GM12872 (cell line): Measurements from ENCODE around the gene OTX1.

ENCODE experiments used
- CTCF ChIP-seq: IDR thresholded peaks from 3 replicates; pipeline ENCODE4 v1.5.1; 2011; ENCODE audit warnings: low read depth, mild to moderate bottlenecking, low read length, moderate library complexity; ENCODE audit not compliant: insufficient read depth

Gene OTX1

GRCh38 chr2:63050334-63051041 lies at the start of gene OTX1:
OTX1 (plus strand) TSS chr2:63050830; CDS start chr2:63052991, 2,161 bp downstream.
- no peak for TF ChIP-seq CTCF

GRCh38 chr2:63001576-63001975 lies 49.1 kb upstream of the OTX1 start:
- no peak for TF ChIP-seq CTCF

GRCh38 chr2:63003351-63003750 lies 47.3 kb upstream of the OTX1 start:
- TF ChIP-seq CTCF: no peak

GRCh38 chr2:63007813-63008458 lies 42.7 kb upstream of the OTX1 start:
- TF ChIP-seq CTCF: no peak

GRCh38 chr2:63008838-63009237 lies 41.8 kb upstream of the OTX1 start:
- TF ChIP-seq CTCF: no peak

- TF ChIP-seq CTCF: no peak
Observed at GRCh38 chr2:63009490-63009889, 41.1 kb upstream of the OTX1 start.

GRCh38 chr2:63012541-63012940 lies 38.1 kb upstream of the OTX1 start:
- no peak for TF ChIP-seq CTCF
